Left ventricle myocardium inferior (tissue), 1 donor: ENCODE measurements around the gene RPL37A. TPM values are rescaled to one million over a fixed set of nuclear protein-coding genes. Genes with fewer than 3 reads are reported as not detected.

Experiments
- DNase-seq: peaks from one replicate; pipeline ENCODE4 v3.0.0-alpha.2; 2020
- H3K27ac ChIP-seq: fragments of 200-600 bp; replicated peaks from 2 replicates; pipeline ENCODE4 v1.8.0; 2021
- H3K27me3 ChIP-seq: fragments of 200-600 bp; 2 replicates; pipeline ENCODE4 v1.8.0; 2021; ENCODE audit warnings: low read depth
- H3K36me3 ChIP-seq: fragments of 200-600 bp; 2 replicates; pipeline ENCODE4 v1.8.0; 2021
- H3K4me1 ChIP-seq: fragments of 200-600 bp; 2 replicates; pipeline ENCODE4 v1.8.0; 2021
- H3K4me3 ChIP-seq: fragments of 200-600 bp; 2 replicates; pipeline ENCODE4 v1.8.0; 2021; ENCODE audit warnings: mild to moderate bottlenecking, moderate library complexity
- H3K9me3 ChIP-seq: fragments of 200-600 bp; replicated peaks from 2 replicates; pipeline ENCODE4 v1.8.0; 2021
- intact Hi-C: fragments of 100-400 bp; cut with micrococcal nuclease; formaldehyde crosslinking; loops from one replicate; pipeline ENCODE4 v1.11.0; 2022
- total RNA-seq: library from RNA; stranded (reverse); fragmentation: NEBNext Ultra II Directional; extraction: Animal tissue kit (Norgen Biotek cat#: 25700); gene quantifications from one replicate; pipeline ENCODE4 v1.2.1, GENCODE V29; 2021
- TF ChIP-seq, protein P1 (sequence below): fragments of 200-600 bp; IDR thresholded peaks from 2 replicates; pipeline ENCODE4 v1.8.0; 2021; ENCODE audit warnings: antibody characterized with exemption, mild to moderate bottlenecking, borderline replicate concordance
- donor health status: DM: no; HTN: yes; CAD: no; lungs with severe emphysema.

RPL37A gene
- total RNA-seq, 1 donor from 2014 or later = 1,816 TPM

DNA sequence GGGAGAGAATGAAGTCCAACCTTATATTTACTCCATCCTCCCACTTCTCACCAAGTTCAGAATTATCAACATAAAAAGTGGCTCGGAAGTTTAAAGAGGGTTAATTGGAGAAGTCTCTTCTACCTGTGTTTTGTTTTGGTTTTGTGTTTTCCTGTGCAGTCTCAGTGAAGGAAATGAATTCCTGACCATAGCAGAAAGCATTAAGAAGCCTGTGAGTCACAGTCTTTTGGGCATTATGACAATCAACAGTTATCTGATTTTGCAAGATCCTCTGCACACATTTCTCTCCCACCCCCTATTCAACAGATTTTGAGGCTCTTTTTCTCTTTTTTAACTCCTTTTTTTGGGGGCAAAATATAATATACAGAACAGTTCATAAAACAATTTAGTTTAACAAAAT lies 8.6 kb upstream of the RPL37A start:
- no peak for DNase-seq
- no peak overlapping the region for H3K4me3 ChIP-seq
- TF ChIP-seq, protein P1, sequence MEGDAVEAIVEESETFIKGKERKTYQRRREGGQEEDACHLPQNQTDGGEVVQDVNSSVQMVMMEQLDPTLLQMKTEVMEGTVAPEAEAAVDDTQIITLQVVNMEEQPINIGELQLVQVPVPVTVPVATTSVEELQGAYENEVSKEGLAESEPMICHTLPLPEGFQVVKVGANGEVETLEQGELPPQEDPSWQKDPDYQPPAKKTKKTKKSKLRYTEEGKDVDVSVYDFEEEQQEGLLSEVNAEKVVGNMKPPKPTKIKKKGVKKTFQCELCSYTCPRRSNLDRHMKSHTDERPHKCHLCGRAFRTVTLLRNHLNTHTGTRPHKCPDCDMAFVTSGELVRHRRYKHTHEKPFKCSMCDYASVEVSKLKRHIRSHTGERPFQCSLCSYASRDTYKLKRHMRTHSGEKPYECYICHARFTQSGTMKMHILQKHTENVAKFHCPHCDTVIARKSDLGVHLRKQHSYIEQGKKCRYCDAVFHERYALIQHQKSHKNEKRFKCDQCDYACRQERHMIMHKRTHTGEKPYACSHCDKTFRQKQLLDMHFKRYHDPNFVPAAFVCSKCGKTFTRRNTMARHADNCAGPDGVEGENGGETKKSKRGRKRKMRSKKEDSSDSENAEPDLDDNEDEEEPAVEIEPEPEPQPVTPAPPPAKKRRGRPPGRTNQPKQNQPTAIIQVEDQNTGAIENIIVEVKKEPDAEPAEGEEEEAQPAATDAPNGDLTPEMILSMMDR = no peak
- H3K36me3 ChIP-seq = no peaks in the 10 kb centered on the region
- no peaks in the 10 kb centered on the region for H3K9me3 ChIP-seq
- H3K27me3 ChIP-seq = no peaks in the 10 kb centered on the region
- intact Hi-C loops = no loop called here
- H3K4me1 ChIP-seq = no peaks in the 10 kb centered on the region
- H3K27ac ChIP-seq = no peak overlapping the region

- H3K27me3 ChIP-seq = no peaks in the 10 kb centered on the region
Measured at GRCh38 chr2:216491793-216492596, 6.6 kb upstream of the RPL37A start.

GRCh38 chr2:216492597-216493333 lies 5.9 kb upstream of the RPL37A start:
- Histone ChIP-seq H3K9me3 (no peaks in the 10 kb centered on the region), H3K27ac (no peak overlapping the region), H3K27me3 (no peaks in the 10 kb centered on the region), H3K4me3 (no peak overlapping the region), H3K4me1 (peaks cover 6% of the 10 kb centered on the region), H3K36me3 (no peaks in the 10 kb centered on the region)
- TF ChIP-seq, protein P1 = no peak
- intact Hi-C loops = no loop called here
- no peak for DNase-seq

More at GRCh38 chr2:216491793-216492596, 6.6 kb upstream of the RPL37A start:
- Histone ChIP-seq H3K4me1 (no peaks in the 10 kb centered on the region), H3K36me3 (no peaks in the 10 kb centered on the region), H3K9me3 (no peaks in the 10 kb centered on the region), H3K27ac (no peak overlapping the region), H3K4me3 (no peak overlapping the region)
- DNase-seq = no peak
- TF ChIP-seq, protein P1 = no peak
- intact Hi-C loops = no loop called here

- DNase-seq = no peak
- H3K36me3 ChIP-seq = no peaks in the 10 kb centered on the region
- no peak overlapping the region for H3K4me3 ChIP-seq
- H3K9me3 ChIP-seq = no peaks in the 10 kb centered on the region
- no peak overlapping the region for H3K27ac ChIP-seq
- TF ChIP-seq, protein P1 = no peak
- H3K27me3 ChIP-seq = no peaks in the 10 kb centered on the region
- peaks cover 12% of the 10 kb centered on the region for H3K4me1 ChIP-seq
- intact Hi-C loops = no loop called here
Measured at GRCh38 chr2:216493334-216493685, 5.3 kb upstream of the RPL37A start.

DNA sequence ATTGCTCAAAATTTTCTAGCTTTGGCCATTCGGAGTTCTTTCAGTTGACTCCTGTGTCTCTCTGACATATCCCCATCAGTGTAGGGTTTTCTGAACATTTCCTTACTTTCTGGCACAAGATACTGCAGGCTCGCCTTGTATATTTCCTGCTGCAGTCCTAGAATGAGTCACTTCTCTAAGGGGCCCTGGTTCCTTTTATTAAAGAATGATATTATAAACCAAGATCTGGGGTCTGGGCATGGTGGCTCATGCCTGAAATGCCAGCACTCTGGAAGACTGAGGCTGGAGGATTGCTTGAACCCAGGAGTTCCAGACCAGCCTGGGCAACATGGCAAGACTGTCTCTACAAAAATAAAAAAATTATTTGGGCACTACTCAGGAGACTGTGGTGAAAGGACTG lies 3.0 kb upstream of the RPL37A start:
- intact Hi-C loops = no loop called here
- Histone ChIP-seq H3K4me1 (peaks cover 32% of the 10 kb centered on the region), H3K9me3 (no peaks in the 10 kb centered on the region), H3K4me3 (no peak overlapping the region), H3K27ac (no peak overlapping the region), H3K27me3 (no peaks in the 10 kb centered on the region), H3K36me3 (peaks cover 12% of the 10 kb centered on the region)
- no peak for DNase-seq
- TF ChIP-seq, protein P1 = no peak
